GM18511 (cell line): ENCODE results near the gene ARPC4.
"Not testable (repeated sequence)": the region's sequence is repeated elsewhere in the genome, so short reads cannot be mapped to it uniquely, and the experiment has no call there.

Experiments used
- ATAC-seq: cut with Tn5 transposase; IDR thresholded peaks from one replicate; pipeline ENCODE4 v1.9.1; 2021; ENCODE audit warnings: mild to moderate bottlenecking, moderate library complexity; ENCODE audit not compliant: unreplicated experiment

ARPC4 gene

GRCh38 chr3:9851383-9851782, 58.5 kb downstream of the ARPC4 start:
- not testable (repeated sequence) for ATAC-seq

- ATAC-seq, result not testable (repeated sequence)
These were observed 59.0 kb downstream of the ARPC4 start for GRCh38 chr3:9851926-9852325.

GRCh38 chr3:9852528-9852927, 59.6 kb downstream of the ARPC4 start:
- ATAC-seq, result no peak

- not testable (repeated sequence) for ATAC-seq
These were observed 61.5 kb downstream of the ARPC4 start for GRCh38 chr3:9854291-9854940.

- no peak for ATAC-seq
These were observed 62.7 kb downstream of the ARPC4 start for GRCh38 chr3:9855594-9855993.
